Esophagus muscularis mucosa (tissue), 4 donors: ENCODE data around the gene XPNPEP2.

Experiments used
- CTCF ChIP-seq, 3 experiments: fragments of 200-600 bp in 2 of 3; fragments of 450-650 bp in 1 of 3; sonication (generic) in 2 of 3; IDR thresholded peaks; one replicate each; pipeline ENCODE4 v1.5.1; 2017 to 2019; ENCODE audit warnings: antibody characterized with exemption in 3 of 3, mild to moderate bottlenecking in 2 of 3, moderate library complexity in 1 of 3
- EP300 ChIP-seq: sonication (generic); formaldehyde crosslinking; IDR thresholded peaks from one replicate; pipeline ENCODE4 v1.6.1; 2017; ENCODE audit warnings: antibody characterized with exemption
- POLR2A ChIP-seq: fragments of 450-650 bp; IDR thresholded peaks from one replicate; pipeline ENCODE4 v1.6.1; 2017; ENCODE audit warnings: antibody characterized with exemption, moderate library complexity, mild to moderate bottlenecking, low read depth
- POLR2AphosphoS5 ChIP-seq, 2 donors: sonication (generic); formaldehyde crosslinking; IDR thresholded peaks; one replicate each; pipeline ENCODE4 v1.6.1; 2017; ENCODE audit warnings: antibody characterized with exemption in 2 of 2

DNA sequence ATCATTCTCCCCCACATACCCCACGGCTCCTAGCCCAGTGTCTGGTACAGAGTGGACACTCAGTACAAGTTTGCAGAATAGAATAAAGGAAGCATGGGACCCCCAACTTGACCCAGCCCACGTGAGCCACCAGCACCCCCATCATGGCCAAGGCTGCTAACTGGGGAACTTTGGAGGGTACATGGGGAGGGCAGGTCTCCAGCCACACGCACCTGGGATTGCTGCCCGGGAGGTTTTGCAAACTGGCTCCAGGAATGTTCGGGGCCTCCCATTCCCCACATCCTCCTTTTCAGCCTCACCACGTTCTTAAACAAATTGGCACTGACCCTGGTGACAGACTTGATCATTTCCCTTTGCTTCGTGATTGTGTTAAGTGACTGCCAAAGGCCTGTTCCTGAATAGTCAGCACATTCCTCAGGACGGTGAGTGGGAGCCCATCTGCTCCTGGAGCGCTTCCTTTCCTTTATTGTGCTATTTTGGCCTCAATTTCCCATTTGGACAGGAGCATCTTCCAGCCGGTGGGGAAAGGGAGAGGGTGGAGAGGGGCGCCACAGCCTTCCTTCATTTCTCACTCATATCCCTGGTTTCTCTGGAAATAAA lies 18.7 kb upstream of the XPNPEP2 start:
- TF ChIP-seq CTCF (IDR thresholded peaks at IDR 0.05) = no peak
- no peak for TF ChIP-seq POLR2AphosphoS5 (IDR thresholded peaks at IDR 0.05)
- TF ChIP-seq EP300 = no peak
- no peak for TF ChIP-seq POLR2A
